ENCODE data around the gene KRTAP4-7.
"Not testable (repeated sequence)": the region's sequence is repeated elsewhere in the genome, so short reads cannot be mapped to it uniquely, and the experiment has no call there.

Gene KRTAP4-7

DNA sequence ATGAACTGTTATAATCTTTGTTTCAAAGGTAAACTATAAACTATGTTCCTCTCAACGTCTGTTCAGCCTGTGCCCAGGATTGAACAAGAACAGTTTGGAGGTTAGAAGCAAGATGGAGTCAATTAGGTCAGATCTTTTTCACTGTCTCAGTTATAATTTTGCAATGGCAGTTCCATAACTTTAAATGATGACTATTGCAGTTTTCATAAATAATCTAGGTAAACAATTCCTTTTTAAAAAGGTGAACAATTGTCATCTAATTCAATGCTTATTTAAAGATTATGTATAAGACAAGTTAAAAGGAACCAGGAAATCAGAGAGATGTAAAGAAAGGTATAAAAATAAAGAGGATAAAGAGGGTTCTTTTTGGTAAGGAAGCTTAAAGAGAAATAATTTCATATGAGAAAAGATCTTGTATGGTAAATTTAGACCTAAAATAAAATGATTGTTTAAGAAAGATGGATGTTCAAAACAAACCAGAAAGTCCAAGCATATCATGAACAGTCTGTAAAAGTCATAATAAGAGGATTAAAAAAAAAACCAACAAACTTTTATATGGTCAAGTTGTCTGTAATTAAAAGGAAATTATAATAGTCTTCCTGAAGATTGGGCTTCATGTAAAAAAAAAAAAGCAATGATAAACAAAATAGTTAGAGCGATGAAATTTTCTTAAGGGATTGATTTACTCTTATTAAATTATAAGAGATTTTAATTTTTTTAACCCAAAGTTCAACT, 27.4 kb downstream of the KRTAP4-7 start:
- Histone ChIP-seq H4K20me1 (ENCODE audit: insufficient read depth, low read length) (no peaks in the 10 kb centered on the region), H3K4me2 (ENCODE audit: low read depth, low read length) (no peak overlapping the region), H3K79me2 (ENCODE audit: low read length) (no peaks in the 10 kb centered on the region), H2AFZ (ENCODE audit: low read length) (no peak overlapping the region), H3F3A (ENCODE audit: insufficient read depth, low read length) (no peaks in the 10 kb centered on the region), H3K27me3 (replicated peaks; ENCODE audit: insufficient read depth, low read length) (no peaks in the 10 kb centered on the region), H3K9me2 (replicated peaks; ENCODE audit: insufficient read depth, low read length) (no peaks in the 10 kb centered on the region), H3K9ac (ENCODE audit: low read length) (no peak overlapping the region), H3K36me3 (replicated peaks; ENCODE audit: insufficient read depth, low read length) (no peaks in the 10 kb centered on the region), H3K4me1 (ENCODE audit: low read length) (no peaks in the 10 kb centered on the region), H3K9me3 (replicated peaks; ENCODE audit: insufficient read depth, low read length) (no peaks in the 10 kb centered on the region), H3K27ac (ENCODE audit: low read length) (no peak overlapping the region), H3K4me3 (ENCODE audit: low read length) (no peak overlapping the region)
- DNase-seq, result no peak
- no peak for TF ChIP-seq EZH2phosphoT487 (IDR thresholded peaks at IDR 0.05; ENCODE audit: low read length)
- no peak for TF ChIP-seq EZH2 (optimal IDR thresholded peaks at IDR 0.05; ENCODE audit: low read depth, low read length)

DNA sequence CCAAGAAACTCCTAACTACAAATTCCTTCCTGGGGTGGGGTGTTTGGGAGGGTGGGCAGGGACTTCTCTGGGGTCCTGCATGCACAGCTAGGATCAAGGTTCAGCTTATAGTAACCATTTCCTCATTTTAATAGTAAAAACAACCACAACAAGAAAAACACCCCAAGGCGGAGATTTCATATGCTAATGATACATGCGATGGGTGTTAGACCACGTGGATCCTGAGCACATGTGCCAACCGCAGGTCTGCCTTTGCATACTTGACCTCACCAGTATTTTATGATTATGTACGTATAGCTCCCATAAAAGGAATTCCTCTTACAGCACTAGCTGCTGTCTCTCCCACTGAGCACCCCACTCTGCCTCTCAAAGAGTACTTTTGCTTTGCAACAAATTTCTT, 32.3 kb downstream of the KRTAP4-7 start:
- TF ChIP-seq EZH2phosphoT487 (IDR thresholded peaks at IDR 0.05; ENCODE audit: low read length) (no peak), EZH2 (optimal IDR thresholded peaks at IDR 0.05; ENCODE audit: low read depth, low read length) (no peak)
- TF ChIP-seq, protein P1, sequence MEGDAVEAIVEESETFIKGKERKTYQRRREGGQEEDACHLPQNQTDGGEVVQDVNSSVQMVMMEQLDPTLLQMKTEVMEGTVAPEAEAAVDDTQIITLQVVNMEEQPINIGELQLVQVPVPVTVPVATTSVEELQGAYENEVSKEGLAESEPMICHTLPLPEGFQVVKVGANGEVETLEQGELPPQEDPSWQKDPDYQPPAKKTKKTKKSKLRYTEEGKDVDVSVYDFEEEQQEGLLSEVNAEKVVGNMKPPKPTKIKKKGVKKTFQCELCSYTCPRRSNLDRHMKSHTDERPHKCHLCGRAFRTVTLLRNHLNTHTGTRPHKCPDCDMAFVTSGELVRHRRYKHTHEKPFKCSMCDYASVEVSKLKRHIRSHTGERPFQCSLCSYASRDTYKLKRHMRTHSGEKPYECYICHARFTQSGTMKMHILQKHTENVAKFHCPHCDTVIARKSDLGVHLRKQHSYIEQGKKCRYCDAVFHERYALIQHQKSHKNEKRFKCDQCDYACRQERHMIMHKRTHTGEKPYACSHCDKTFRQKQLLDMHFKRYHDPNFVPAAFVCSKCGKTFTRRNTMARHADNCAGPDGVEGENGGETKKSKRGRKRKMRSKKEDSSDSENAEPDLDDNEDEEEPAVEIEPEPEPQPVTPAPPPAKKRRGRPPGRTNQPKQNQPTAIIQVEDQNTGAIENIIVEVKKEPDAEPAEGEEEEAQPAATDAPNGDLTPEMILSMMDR (IDR thresholded peaks at IDR 0.05; ENCODE audit: low read length), result no peak
- Histone ChIP-seq H3K9me3 (replicated peaks; ENCODE audit: insufficient read depth, low read length) (no peaks in the 10 kb centered on the region), H3K27me3 (replicated peaks; ENCODE audit: insufficient read depth, low read length) (no peaks in the 10 kb centered on the region), H3K79me2 (ENCODE audit: low read length) (no peaks in the 10 kb centered on the region), H3K27ac (ENCODE audit: low read length) (no peak overlapping the region), H3K4me2 (ENCODE audit: low read depth, low read length) (no peak overlapping the region), H3K4me1 (ENCODE audit: low read length) (no peaks in the 10 kb centered on the region), H3K4me3 (ENCODE audit: low read length) (no peak overlapping the region), H3F3A (ENCODE audit: insufficient read depth, low read length) (no peaks in the 10 kb centered on the region), H4K20me1 (ENCODE audit: insufficient read depth, low read length) (no peaks in the 10 kb centered on the region), H3K9me2 (replicated peaks; ENCODE audit: insufficient read depth, low read length) (no peaks in the 10 kb centered on the region), H3K9ac (ENCODE audit: low read length) (no peak overlapping the region), H2AFZ (ENCODE audit: low read length) (no peak overlapping the region), H3K36me3 (replicated peaks; ENCODE audit: insufficient read depth, low read length) (no peaks in the 10 kb centered on the region)
- DNase-seq, result no peak

DNA sequence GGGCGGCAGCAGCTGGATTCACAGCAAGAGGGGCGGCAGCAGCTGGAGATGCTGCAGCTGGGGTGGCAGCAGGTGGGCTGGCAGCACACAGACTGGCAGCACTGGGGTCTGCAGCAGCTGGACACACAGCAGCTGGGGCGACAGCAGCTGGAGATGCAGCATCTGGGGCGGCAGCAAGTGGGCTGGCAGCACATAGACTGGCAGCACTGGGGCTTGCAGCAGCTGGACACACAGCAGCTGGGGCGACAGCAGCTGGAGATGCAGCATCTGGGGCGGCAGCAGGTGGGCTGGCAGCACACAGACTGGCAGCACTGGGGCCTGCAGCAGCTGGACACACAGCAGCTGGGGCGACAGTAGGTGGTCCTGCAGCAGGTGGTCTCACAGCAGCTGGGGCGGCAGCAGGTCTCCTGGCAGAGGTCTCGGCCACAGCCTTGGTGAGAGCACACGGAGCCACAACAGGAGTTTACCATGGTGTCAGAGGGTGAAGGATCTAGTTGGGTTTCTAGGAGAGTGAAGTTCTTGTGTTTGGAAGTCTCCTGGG, 34.0 kb downstream of the KRTAP4-7 start, which contains the start of gene KRTAP4-11:
KRTAP4-11 (minus strand) TSS at position 528 of the 541 bp plus-strand sequence; CDS start at position 470, 58 bp downstream.
- not testable (repeated sequence) for H4K20me1 ChIP-seq (ENCODE audit: insufficient read depth, low read length); H3K9me3 ChIP-seq (replicated peaks; ENCODE audit: insufficient read depth, low read length); H3K4me1 ChIP-seq (ENCODE audit: low read length); H3K27ac ChIP-seq (ENCODE audit: low read length); H3K4me3 ChIP-seq (ENCODE audit: low read length); H2AFZ ChIP-seq (ENCODE audit: low read length); H3K9me2 ChIP-seq (replicated peaks; ENCODE audit: insufficient read depth, low read length); H3F3A ChIP-seq (ENCODE audit: insufficient read depth, low read length); H3K27me3 ChIP-seq (replicated peaks; ENCODE audit: insufficient read depth, low read length); H3K9ac ChIP-seq (ENCODE audit: low read length); H3K4me2 ChIP-seq (ENCODE audit: low read depth, low read length); H3K36me3 ChIP-seq (replicated peaks; ENCODE audit: insufficient read depth, low read length); H3K79me2 ChIP-seq (ENCODE audit: low read length); DNase-seq

DNA sequence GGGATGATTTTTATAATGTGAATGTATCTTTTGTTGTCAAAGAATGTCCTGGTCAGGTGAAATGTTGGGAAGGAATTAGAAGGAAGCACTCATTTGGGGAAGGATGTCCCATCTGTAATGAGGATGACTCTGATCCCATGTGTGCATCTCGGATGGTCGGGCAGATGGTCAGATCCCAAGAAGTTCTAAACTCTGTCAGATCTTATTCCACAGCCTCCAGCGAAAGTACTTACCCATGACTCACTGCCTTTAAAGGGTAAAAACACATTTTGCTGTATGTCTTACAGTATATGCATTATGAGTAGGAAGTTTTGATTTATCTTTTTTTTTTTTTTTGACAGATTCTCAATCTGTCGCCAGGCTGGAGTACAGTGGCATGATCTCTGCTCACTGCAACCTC, 34.8 kb downstream of the KRTAP4-7 start:
- H3K27me3 ChIP-seq (replicated peaks; ENCODE audit: insufficient read depth, low read length), result no peaks in the 10 kb centered on the region
- TF ChIP-seq EZH2phosphoT487 (IDR thresholded peaks at IDR 0.05; ENCODE audit: low read length), result no peak
- no peak for TF ChIP-seq EZH2 (optimal IDR thresholded peaks at IDR 0.05; ENCODE audit: low read depth, low read length)
- TF ChIP-seq, protein P1 (IDR thresholded peaks at IDR 0.05; ENCODE audit: low read length), result no peak
- DNase-seq, result no peak
- no peaks in the 10 kb centered on the region for H3K79me2 ChIP-seq (ENCODE audit: low read length)
- H3K9me3 ChIP-seq (replicated peaks; ENCODE audit: insufficient read depth, low read length), result no peaks in the 10 kb centered on the region
- no peak overlapping the region for H3K4me2 ChIP-seq (ENCODE audit: low read depth, low read length)
- H4K20me1 ChIP-seq (ENCODE audit: insufficient read depth, low read length), result no peaks in the 10 kb centered on the region
- no peaks in the 10 kb centered on the region for H3K9me2 ChIP-seq (replicated peaks; ENCODE audit: insufficient read depth, low read length)
- H3K4me1 ChIP-seq (ENCODE audit: low read length), result no peaks in the 10 kb centered on the region
- H2AFZ ChIP-seq (ENCODE audit: low read length), result no peak overlapping the region
- H3K36me3 ChIP-seq (replicated peaks; ENCODE audit: insufficient read depth, low read length), result no peaks in the 10 kb centered on the region
- no peaks in the 10 kb centered on the region for H3F3A ChIP-seq (ENCODE audit: insufficient read depth, low read length)
- H3K4me3 ChIP-seq (ENCODE audit: low read length), result no peak overlapping the region
- no peak overlapping the region for H3K9ac ChIP-seq (ENCODE audit: low read length)
- H3K27ac ChIP-seq (ENCODE audit: low read length), result no peak overlapping the region

DNA sequence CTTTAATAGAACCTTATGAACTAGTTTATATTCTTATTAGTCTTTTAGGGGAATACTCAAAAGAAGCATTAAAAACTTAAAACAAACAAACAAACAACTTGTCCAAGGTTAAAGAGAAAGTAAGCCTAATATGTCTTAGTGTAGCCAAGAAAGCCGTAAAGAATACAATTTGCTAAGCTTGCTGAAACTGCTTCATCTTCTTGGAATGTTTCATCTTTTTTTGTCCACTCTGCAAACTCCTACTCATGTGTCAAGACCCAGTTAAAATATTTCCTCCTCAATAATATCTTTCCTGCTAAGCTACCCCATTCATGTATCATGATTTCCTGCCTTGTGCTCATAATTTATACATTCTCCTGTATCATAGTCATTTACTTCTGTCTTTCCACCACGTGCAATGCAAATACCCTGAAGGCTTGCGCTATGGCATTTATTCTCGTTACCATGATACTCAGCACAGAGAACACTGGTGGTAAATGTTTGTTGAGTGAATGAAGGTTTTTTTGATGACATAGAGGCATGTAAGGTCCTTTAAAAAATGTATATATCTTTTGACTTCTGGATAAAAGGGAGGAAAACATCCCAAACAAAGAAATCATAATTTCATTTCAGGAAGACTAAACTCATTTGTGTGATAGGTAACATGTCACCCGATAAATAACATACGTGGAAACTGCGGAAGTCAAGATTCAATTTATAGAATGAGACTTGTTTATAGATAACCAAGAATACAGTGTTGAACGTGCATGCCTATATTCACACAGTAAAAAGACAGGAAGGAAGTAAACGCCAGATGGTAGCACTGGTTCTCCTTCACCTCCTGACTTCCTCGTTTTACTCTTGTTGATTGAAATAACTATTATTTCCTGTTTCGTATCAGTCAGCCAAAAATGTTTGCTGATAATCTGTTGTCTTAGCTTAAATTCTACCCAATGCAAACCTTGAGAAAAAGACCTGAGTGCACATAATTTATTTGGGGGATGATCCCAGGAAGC, 36.0 kb downstream of the KRTAP4-7 start:
- H3K4me2 ChIP-seq (ENCODE audit: low read depth, low read length); H3K9me3 ChIP-seq (replicated peaks; ENCODE audit: insufficient read depth, low read length); H3K27ac ChIP-seq (ENCODE audit: low read length); H3K36me3 ChIP-seq (replicated peaks; ENCODE audit: insufficient read depth, low read length); H4K20me1 ChIP-seq (ENCODE audit: insufficient read depth, low read length); H2AFZ ChIP-seq (ENCODE audit: low read length); H3K27me3 ChIP-seq (replicated peaks; ENCODE audit: insufficient read depth, low read length); H3F3A ChIP-seq (ENCODE audit: insufficient read depth, low read length); H3K4me1 ChIP-seq (ENCODE audit: low read length); DNase-seq; H3K4me3 ChIP-seq (ENCODE audit: low read length); H3K9ac ChIP-seq (ENCODE audit: low read length); H3K79me2 ChIP-seq (ENCODE audit: low read length); H3K9me2 ChIP-seq (replicated peaks; ENCODE audit: insufficient read depth, low read length): not testable (repeated sequence)
